Measurements from ENCODE around the gene CCER1.

Gene CCER1

DNA sequence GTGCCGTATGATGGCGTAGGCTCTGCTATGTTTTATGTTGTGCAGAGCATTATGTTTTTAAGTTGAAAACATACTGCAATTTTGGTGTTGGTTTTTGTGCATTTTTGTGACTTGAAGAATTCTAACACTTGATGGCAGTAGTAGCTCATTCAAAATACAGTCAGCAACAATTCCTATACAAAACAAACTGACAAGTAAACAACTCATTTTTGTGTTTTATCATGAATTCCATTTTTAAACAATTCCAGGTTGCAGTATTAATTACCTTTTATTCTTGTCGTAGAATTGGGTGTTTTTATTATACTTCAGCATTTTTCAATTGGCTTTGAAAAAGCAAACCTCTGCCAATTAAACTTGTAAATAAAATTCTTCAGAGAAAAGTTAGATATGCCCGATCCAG is 4.1 kb upstream of the CCER1 start:
- Histone ChIP-seq H3K27me3 (ENCODE audit: control insufficient read depth, low read length) (no peaks in the 10 kb centered on the region), H3K79me2 (ENCODE audit: control insufficient read depth, low read length) (no peaks in the 10 kb centered on the region), H3K4me3 (ENCODE audit: low read length) (no peak overlapping the region), H4K20me1 (ENCODE audit: control insufficient read depth, insufficient read depth, low read depth, low read length) (no peaks in the 10 kb centered on the region), H3F3A (ENCODE audit: control insufficient read depth, insufficient read depth) (no peaks in the 10 kb centered on the region), H3K4me1 (ENCODE audit: control insufficient read depth, low read length) (no peaks in the 10 kb centered on the region), H3K36me3 (ENCODE audit: control insufficient read depth, low read length) (no peaks in the 10 kb centered on the region), H3K9me2 (replicated peaks; ENCODE audit: control insufficient read depth, low read length) (no peaks in the 10 kb centered on the region), H3K27ac (ENCODE audit: low read depth, low read length) (no peak overlapping the region), H3K4me2 (ENCODE audit: low read length) (no peak overlapping the region), H3K9me3 (ENCODE audit: control insufficient read depth, insufficient read depth, low read length) (no peaks in the 10 kb centered on the region)
- TF ChIP-seq, protein P1, sequence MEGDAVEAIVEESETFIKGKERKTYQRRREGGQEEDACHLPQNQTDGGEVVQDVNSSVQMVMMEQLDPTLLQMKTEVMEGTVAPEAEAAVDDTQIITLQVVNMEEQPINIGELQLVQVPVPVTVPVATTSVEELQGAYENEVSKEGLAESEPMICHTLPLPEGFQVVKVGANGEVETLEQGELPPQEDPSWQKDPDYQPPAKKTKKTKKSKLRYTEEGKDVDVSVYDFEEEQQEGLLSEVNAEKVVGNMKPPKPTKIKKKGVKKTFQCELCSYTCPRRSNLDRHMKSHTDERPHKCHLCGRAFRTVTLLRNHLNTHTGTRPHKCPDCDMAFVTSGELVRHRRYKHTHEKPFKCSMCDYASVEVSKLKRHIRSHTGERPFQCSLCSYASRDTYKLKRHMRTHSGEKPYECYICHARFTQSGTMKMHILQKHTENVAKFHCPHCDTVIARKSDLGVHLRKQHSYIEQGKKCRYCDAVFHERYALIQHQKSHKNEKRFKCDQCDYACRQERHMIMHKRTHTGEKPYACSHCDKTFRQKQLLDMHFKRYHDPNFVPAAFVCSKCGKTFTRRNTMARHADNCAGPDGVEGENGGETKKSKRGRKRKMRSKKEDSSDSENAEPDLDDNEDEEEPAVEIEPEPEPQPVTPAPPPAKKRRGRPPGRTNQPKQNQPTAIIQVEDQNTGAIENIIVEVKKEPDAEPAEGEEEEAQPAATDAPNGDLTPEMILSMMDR (IDR thresholded peaks at IDR 0.05; ENCODE audit: low read depth, low read length, poor library complexity, severe bottlenecking), result no peak
- no peak for TF ChIP-seq EZH2phosphoT487 (IDR thresholded peaks at IDR 0.05; ENCODE audit: borderline replicate concordance, low read length)

DNA sequence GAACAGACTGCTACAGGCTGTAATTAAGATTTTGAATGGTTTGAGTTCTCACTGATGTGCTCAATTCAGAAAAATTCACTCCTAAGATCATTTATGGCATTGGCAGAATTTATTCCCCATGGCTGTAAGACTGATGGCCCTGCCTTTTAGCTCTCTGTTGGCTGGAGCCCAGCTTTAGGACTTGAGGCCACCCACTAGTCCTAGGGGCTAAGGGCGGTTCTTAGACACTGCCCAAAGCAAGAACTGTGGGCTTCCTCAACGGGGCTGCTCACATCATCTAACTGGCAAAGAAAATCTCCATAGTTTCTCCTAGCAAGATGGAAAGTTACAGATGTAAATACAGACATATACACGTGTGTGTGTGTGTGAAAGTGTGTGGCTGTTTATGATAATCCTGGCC is 3.4 kb upstream of the CCER1 start:
- Histone ChIP-seq H3K4me2 (ENCODE audit: low read length) (no peak overlapping the region), H3K27me3 (ENCODE audit: control insufficient read depth, low read length) (no peaks in the 10 kb centered on the region), H3F3A (ENCODE audit: control insufficient read depth, insufficient read depth) (no peaks in the 10 kb centered on the region), H4K20me1 (ENCODE audit: control insufficient read depth, insufficient read depth, low read depth, low read length) (no peaks in the 10 kb centered on the region), H3K4me1 (ENCODE audit: control insufficient read depth, low read length) (no peaks in the 10 kb centered on the region), H3K9me2 (replicated peaks; ENCODE audit: control insufficient read depth, low read length) (no peaks in the 10 kb centered on the region), H3K79me2 (ENCODE audit: control insufficient read depth, low read length) (no peaks in the 10 kb centered on the region), H3K36me3 (ENCODE audit: control insufficient read depth, low read length) (no peaks in the 10 kb centered on the region), H3K9me3 (ENCODE audit: control insufficient read depth, insufficient read depth, low read length) (no peaks in the 10 kb centered on the region), H3K27ac (ENCODE audit: low read depth, low read length) (no peak overlapping the region), H3K4me3 (ENCODE audit: low read length) (no peak overlapping the region)
- no peak for TF ChIP-seq EZH2phosphoT487 (IDR thresholded peaks at IDR 0.05; ENCODE audit: borderline replicate concordance, low read length)
- TF ChIP-seq, protein P1 (IDR thresholded peaks at IDR 0.05; ENCODE audit: low read depth, low read length, poor library complexity, severe bottlenecking), result no peak

DNA sequence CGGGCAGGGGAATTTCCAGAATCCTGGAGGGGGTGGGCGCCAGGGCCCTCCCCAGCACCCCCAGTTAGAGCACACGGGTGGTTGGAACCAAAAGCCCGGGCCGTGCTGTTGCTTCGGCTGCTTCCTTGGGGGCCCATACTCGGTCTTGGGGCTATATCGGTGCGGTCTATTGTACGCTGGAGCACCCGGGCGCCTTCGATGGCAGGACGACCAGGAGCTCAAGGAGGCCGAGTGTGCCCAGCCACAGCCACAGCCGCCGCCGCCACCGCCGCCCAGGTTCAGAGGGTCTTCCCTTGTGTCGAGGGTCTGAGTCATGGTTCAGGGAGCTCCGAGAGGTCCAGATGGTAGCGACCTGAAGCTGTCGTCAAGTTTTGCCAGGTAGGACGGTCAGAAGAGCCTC is 548 bp downstream of the CCER1 start:
- Histone ChIP-seq H3K27me3 (ENCODE audit: control insufficient read depth, low read length) (no peaks in the 10 kb centered on the region), H3K4me3 (ENCODE audit: low read length) (no peak overlapping the region), H3K36me3 (ENCODE audit: control insufficient read depth, low read length) (no peaks in the 10 kb centered on the region), H3K4me1 (ENCODE audit: control insufficient read depth, low read length) (no peaks in the 10 kb centered on the region), H4K20me1 (ENCODE audit: control insufficient read depth, insufficient read depth, low read depth, low read length) (no peaks in the 10 kb centered on the region), H3K27ac (ENCODE audit: low read depth, low read length) (no peak overlapping the region), H3F3A (ENCODE audit: control insufficient read depth, insufficient read depth) (no peaks in the 10 kb centered on the region), H3K79me2 (ENCODE audit: control insufficient read depth, low read length) (no peaks in the 10 kb centered on the region), H3K9me2 (replicated peaks; ENCODE audit: control insufficient read depth, low read length) (no peaks in the 10 kb centered on the region), H3K9me3 (ENCODE audit: control insufficient read depth, insufficient read depth, low read length) (no peaks in the 10 kb centered on the region), H3K4me2 (ENCODE audit: low read length) (no peak overlapping the region)
- no peak for TF ChIP-seq EZH2phosphoT487 (IDR thresholded peaks at IDR 0.05; ENCODE audit: borderline replicate concordance, low read length)
- TF ChIP-seq, protein P1 (IDR thresholded peaks at IDR 0.05; ENCODE audit: low read depth, low read length, poor library complexity, severe bottlenecking), result no peak
